ENCODE measurements around the gene GATA3. TPM values are rescaled to one million over a fixed set of nuclear protein-coding genes. Genes with fewer than 3 reads are reported as not detected.

Gene GATA3
- total and polyA plus RNA-seq, 8 donors, result 1.7 to 4.7 (median 2.7) TPM

GRCh38 chr10:8051851-8052257 is 2.6 kb upstream of the GATA3 start:
- H3K27ac ChIP-seq, result no peak overlapping the region
- no peak overlapping the region for H3K4me3 ChIP-seq
- intact Hi-C loops (cut with DNase I), result no loop called here
- peaks cover 96 to 100% of the 10 kb centered on the region in 2 donors for H3K27me3 ChIP-seq
- peaks cover 3 to 73% of the 10 kb centered on the region in 2 donors for H3K4me1 ChIP-seq
- no peaks in the 10 kb centered on the region for H3K36me3 ChIP-seq
- DNase-seq (no peak), ATAC-seq (no peak)
- H3K9me3 ChIP-seq, result no peaks in the 10 kb centered on the region
- TF ChIP-seq CTCF (IDR thresholded peaks at IDR 0.05), result no peak

GRCh38 chr10:8052341-8052955 is 2.0 kb upstream of the GATA3 start:
- DNase-seq, result no peak
- Histone ChIP-seq H3K9me3 (no peaks in the 10 kb centered on the region), H3K4me1 (peaks cover 3 to 73% of the 10 kb centered on the region in 2 donors), H3K27me3 (peaks cover 92 to 100% of the 10 kb centered on the region in 2 donors), H3K27ac (no peak overlapping the region), H3K4me3 (no peak overlapping the region), H3K36me3 (no peaks in the 10 kb centered on the region)
- no peak for TF ChIP-seq CTCF (IDR thresholded peaks at IDR 0.05)
- no peak for ATAC-seq
- intact Hi-C loops (cut with DNase I), result no loop called here

GRCh38 chr10:8052956-8053445 is 1.5 kb upstream of the GATA3 start:
- Histone ChIP-seq H3K4me3 (peak overlapping the region in 1 of 2 donors; percentile 51), H3K9me3 (no peaks in the 10 kb centered on the region), H3K27ac (no peak overlapping the region), H3K27me3 (peaks cover 92 to 100% of the 10 kb centered on the region in 2 donors), H3K4me1 (peaks cover 3 to 75% of the 10 kb centered on the region in 2 donors), H3K36me3 (no peaks in the 10 kb centered on the region)
- TF ChIP-seq CTCF (IDR thresholded peaks at IDR 0.05), result no peak
- ATAC-seq (no peak), DNase-seq (no peak)
- intact Hi-C loops (cut with DNase I), result no loop called here

GRCh38 chr10:8053446-8054243 is 843 bp upstream of the GATA3 start:
- Histone ChIP-seq H3K4me3 (peak overlapping the region; percentile 23 to 51), H3K27me3 (peaks cover 90 to 100% of the 10 kb centered on the region in 2 donors), H3K27ac (peak overlapping the region in 1 of 2 donors; percentile 77), H3K36me3 (no peaks in the 10 kb centered on the region), H3K4me1 (peaks cover 3 to 79% of the 10 kb centered on the region in 2 donors), H3K9me3 (no peaks in the 10 kb centered on the region)
- peak; percentile 76 to 77 for TF ChIP-seq CTCF (IDR thresholded peaks at IDR 0.05)
- intact Hi-C loops (cut with DNase I), result no loop called here
- ATAC-seq (peak; percentile 89), DNase-seq (peak in 2 of 4 donors; percentile 80 to 86)

- Histone ChIP-seq H3K9me3 (no peaks in the 10 kb centered on the region), H3K27ac (peak overlapping the region; percentile 35 to 77), H3K4me3 (peak overlapping the region; percentile 23 to 51), H3K27me3 (peaks cover 90 to 100% of the 10 kb centered on the region in 2 donors), H3K36me3 (no peaks in the 10 kb centered on the region), H3K4me1 (peaks cover 3 to 79% of the 10 kb centered on the region in 2 donors)
- DNase-seq, result no peak
- no peak for ATAC-seq
- intact Hi-C loops (cut with DNase I), result no loop called here
- no peak for TF ChIP-seq CTCF (IDR thresholded peaks at IDR 0.05)
Observed at GRCh38 chr10:8054244-8054493, 319 bp upstream of the GATA3 start.

Measured in left lung (tissue), 10 donors.